ENCODE results near the gene UBQLN1. TPM values are rescaled to one million over a fixed set of nuclear protein-coding genes. Genes with fewer than 3 reads are reported as not detected.

UBQLN1 gene
- total and polyA plus RNA-seq, 9 of the 15 experiments (the other 6 are each of a cell fraction or from before 2014, with no cell fraction given), result 7.5 to 120 (median 52.8) TPM

DNA sequence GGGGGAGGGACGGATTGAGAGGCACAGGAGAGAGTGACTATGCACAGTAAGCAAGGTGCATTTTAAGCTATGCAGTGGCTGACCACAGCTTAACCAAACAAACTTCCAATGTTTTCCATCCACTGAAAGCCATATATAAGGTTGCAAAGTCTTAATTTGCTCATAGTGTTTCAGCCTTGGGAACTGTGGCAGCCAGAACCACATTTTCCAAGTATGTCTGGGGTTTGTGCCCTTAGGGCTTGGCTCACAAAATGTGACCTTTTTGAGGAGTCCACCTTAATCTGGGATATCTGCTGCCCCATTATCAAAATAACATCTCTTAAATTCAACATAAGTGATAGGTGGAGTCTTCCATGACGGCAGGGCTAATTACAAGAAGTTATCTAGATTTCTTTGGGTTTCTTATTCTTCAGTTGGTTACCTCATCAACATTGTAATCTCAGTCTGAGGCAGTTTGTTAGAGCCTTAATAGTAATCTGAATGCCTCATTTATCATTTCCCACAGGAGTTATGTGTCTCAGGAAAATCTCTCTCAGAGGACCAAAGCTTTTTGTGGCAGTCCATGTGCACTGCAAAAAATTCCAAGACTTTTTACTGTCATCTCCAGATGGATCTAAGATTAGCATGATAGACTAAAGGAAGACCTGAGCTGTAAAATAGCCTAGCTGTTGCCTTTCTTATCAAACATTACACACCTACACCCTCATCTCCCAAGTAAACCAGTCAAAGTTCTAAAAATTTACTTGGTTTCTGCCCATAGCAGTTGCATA is 15.2 kb upstream of the UBQLN1 start (continued):
- TF ChIP-seq, protein P1, sequence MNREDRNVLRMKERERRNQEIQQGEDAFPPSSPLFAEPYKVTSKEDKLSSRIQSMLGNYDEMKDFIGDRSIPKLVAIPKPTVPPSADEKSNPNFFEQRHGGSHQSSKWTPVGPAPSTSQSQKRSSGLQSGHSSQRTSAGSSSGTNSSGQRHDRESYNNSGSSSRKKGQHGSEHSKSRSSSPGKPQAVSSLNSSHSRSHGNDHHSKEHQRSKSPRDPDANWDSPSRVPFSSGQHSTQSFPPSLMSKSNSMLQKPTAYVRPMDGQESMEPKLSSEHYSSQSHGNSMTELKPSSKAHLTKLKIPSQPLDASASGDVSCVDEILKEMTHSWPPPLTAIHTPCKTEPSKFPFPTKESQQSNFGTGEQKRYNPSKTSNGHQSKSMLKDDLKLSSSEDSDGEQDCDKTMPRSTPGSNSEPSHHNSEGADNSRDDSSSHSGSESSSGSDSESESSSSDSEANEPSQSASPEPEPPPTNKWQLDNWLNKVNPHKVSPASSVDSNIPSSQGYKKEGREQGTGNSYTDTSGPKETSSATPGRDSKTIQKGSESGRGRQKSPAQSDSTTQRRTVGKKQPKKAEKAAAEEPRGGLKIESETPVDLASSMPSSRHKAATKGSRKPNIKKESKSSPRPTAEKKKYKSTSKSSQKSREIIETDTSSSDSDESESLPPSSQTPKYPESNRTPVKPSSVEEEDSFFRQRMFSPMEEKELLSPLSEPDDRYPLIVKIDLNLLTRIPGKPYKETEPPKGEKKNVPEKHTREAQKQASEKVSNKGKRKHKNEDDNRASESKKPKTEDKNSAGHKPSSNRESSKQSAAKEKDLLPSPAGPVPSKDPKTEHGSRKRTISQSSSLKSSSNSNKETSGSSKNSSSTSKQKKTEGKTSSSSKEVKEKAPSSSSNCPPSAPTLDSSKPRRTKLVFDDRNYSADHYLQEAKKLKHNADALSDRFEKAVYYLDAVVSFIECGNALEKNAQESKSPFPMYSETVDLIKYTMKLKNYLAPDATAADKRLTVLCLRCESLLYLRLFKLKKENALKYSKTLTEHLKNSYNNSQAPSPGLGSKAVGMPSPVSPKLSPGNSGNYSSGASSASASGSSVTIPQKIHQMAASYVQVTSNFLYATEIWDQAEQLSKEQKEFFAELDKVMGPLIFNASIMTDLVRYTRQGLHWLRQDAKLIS (CRISPR knock-in tag; IDR thresholded peaks at IDR 0.05), result no peak
- TF ChIP-seq ZNF696 (CRISPR knock-in tag; conservative IDR thresholded peaks at IDR 0.05) (no peak), KLF13 (tag; IDR thresholded peaks at IDR 0.05; ENCODE audit: borderline replicate concordance, low read depth) (no peak), MYC (IDR thresholded peaks at IDR 0.05; ENCODE audit: low read depth, low read length) (no peak), MYC (CRISPR knock-in tag; IDR thresholded peaks at IDR 0.05; ENCODE audit: borderline replicate concordance, low read depth) (no peak)
- TF ChIP-seq, protein P2, sequence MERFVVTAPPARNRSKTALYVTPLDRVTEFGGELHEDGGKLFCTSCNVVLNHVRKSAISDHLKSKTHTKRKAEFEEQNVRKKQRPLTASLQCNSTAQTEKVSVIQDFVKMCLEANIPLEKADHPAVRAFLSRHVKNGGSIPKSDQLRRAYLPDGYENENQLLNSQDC (CRISPR knock-in tag; IDR thresholded peaks at IDR 0.05), result no peak

Data from K562 (cell line).